Measurements from ENCODE around the gene FOXO1. TPM values are rescaled to one million over a fixed set of nuclear protein-coding genes. Genes with fewer than 3 reads are reported as not detected.
A peak's percentile ranks its signal among the peaks of the same experiment; 100 is the strongest.

The FOXO1 gene
- total RNA-seq, 1 donor from 2014 or later, result 7.6 TPM

- Histone ChIP-seq H3K36me3 (ENCODE audit: control insufficient read depth, insufficient read depth, low read length) (no peaks in the 10 kb centered on the region), H3K4me3 (ENCODE audit: low read depth, low read length) (no peak overlapping the region), H3K27me3 (ENCODE audit: control insufficient read depth, insufficient read depth, low read length) (no peaks in the 10 kb centered on the region)
- TF ChIP-seq CTCF (IDR thresholded peaks at IDR 0.05; ENCODE audit: insufficient read depth, low read length, severe bottlenecking), result no peak
- DNase-seq (ENCODE audit: low read depth) (no peak), FAIRE-seq (no peak)
Observed at GRCh38 chr13:40677064-40677463, 10.6 kb upstream of the FOXO1 start.

GRCh38 chr13:40676007-40676406, 9.6 kb upstream of the FOXO1 start:
- H3K4me3 ChIP-seq (ENCODE audit: low read depth, low read length), result no peak overlapping the region
- DNase-seq (ENCODE audit: low read depth) (no peak), FAIRE-seq (no peak)
- no peaks in the 10 kb centered on the region for H3K27me3 ChIP-seq (ENCODE audit: control insufficient read depth, insufficient read depth, low read length)
- no peak for TF ChIP-seq CTCF (IDR thresholded peaks at IDR 0.05; ENCODE audit: insufficient read depth, low read length, severe bottlenecking)
- no peaks in the 10 kb centered on the region for H3K36me3 ChIP-seq (ENCODE audit: control insufficient read depth, insufficient read depth, low read length)

- no peaks in the 10 kb centered on the region for H3K36me3 ChIP-seq (ENCODE audit: control insufficient read depth, insufficient read depth, low read length)
- TF ChIP-seq CTCF (IDR thresholded peaks at IDR 0.05; ENCODE audit: insufficient read depth, low read length, severe bottlenecking), result no peak
- no peak overlapping the region for H3K4me3 ChIP-seq (ENCODE audit: low read depth, low read length)
- no peak for DNase-seq (ENCODE audit: low read depth)
- no peak for FAIRE-seq
- no peaks in the 10 kb centered on the region for H3K27me3 ChIP-seq (ENCODE audit: control insufficient read depth, insufficient read depth, low read length)
Observed at GRCh38 chr13:40673414-40673813, 7.0 kb upstream of the FOXO1 start.

- Histone ChIP-seq H3K27me3 (ENCODE audit: control insufficient read depth, insufficient read depth, low read length) (no peaks in the 10 kb centered on the region), H3K4me3 (ENCODE audit: low read depth, low read length) (no peak overlapping the region), H3K36me3 (ENCODE audit: control insufficient read depth, insufficient read depth, low read length) (no peaks in the 10 kb centered on the region)
- FAIRE-seq, result no peak
- TF ChIP-seq CTCF (IDR thresholded peaks at IDR 0.05; ENCODE audit: insufficient read depth, low read length, severe bottlenecking), result no peak
- peak; percentile 59 for DNase-seq (ENCODE audit: low read depth)
Observed at GRCh38 chr13:40672765-40673397, 6.4 kb upstream of the FOXO1 start.

GRCh38 chr13:40671956-40672764, 5.7 kb upstream of the FOXO1 start:
- TF ChIP-seq CTCF (IDR thresholded peaks at IDR 0.05; ENCODE audit: insufficient read depth, low read length, severe bottlenecking), result no peak
- DNase-seq (ENCODE audit: low read depth) (peak; percentile 95), FAIRE-seq (no peak)
- no peaks in the 10 kb centered on the region for H3K27me3 ChIP-seq (ENCODE audit: control insufficient read depth, insufficient read depth, low read length)
- H3K36me3 ChIP-seq (ENCODE audit: control insufficient read depth, insufficient read depth, low read length), result no peaks in the 10 kb centered on the region
- no peak overlapping the region for H3K4me3 ChIP-seq (ENCODE audit: low read depth, low read length)

Data from bronchial epithelial cell (primary cell).